Jurkat, Clone E6-1 (cell line): ENCODE data around the gene SIGLEC1.

Experiments used
- DNase-seq: peaks from one replicate; pipeline ENCODE4 v3.0.0-alpha.2; 2011; ENCODE audit warnings: low read depth, low spot score
- H3K4me3 ChIP-seq: 2 replicates; pipeline ENCODE4 v1.5.1; 2011; ENCODE audit warnings: mild to moderate bottlenecking, low read length, control low read depth, moderate library complexity

Gene SIGLEC1

GRCh38 chr20:3706774-3707507, 5.5 kb downstream of the SIGLEC1 start:
- no peak for DNase-seq
- no peak overlapping the region for H3K4me3 ChIP-seq

GRCh38 chr20:3705970-3706739, 6.2 kb downstream of the SIGLEC1 start:
- DNase-seq: no peak
- H3K4me3 ChIP-seq: no peak overlapping the region

- no peak overlapping the region for H3K4me3 ChIP-seq
- no peak for DNase-seq
Observed at GRCh38 chr20:3705491-3705969, 6.9 kb downstream of the SIGLEC1 start.

GRCh38 chr20:3704087-3704486, 8.3 kb downstream of the SIGLEC1 start:
- DNase-seq: no peak
- no peak overlapping the region for H3K4me3 ChIP-seq

GRCh38 chr20:3702611-3703391, 9.6 kb downstream of the SIGLEC1 start:
- DNase-seq: no peak
- H3K4me3 ChIP-seq: no peak overlapping the region

- no peak for DNase-seq
- no peak overlapping the region for H3K4me3 ChIP-seq
Observed at GRCh38 chr20:3701061-3701998, 11.1 kb downstream of the SIGLEC1 start.

- no peak overlapping the region for H3K4me3 ChIP-seq
- DNase-seq: no peak
Observed at GRCh38 chr20:3699037-3699436, 13.4 kb downstream of the SIGLEC1 start.

GRCh38 chr20:3698591-3699001, 13.8 kb downstream of the SIGLEC1 start:
- DNase-seq: no peak
- H3K4me3 ChIP-seq: no peak overlapping the region

GRCh38 chr20:3697588-3698305, 14.7 kb downstream of the SIGLEC1 start:
- no peak overlapping the region for H3K4me3 ChIP-seq
- no peak for DNase-seq

- H3K4me3 ChIP-seq: no peak overlapping the region
- DNase-seq: no peak
Observed at GRCh38 chr20:3696745-3697587, 15.4 kb downstream of the SIGLEC1 start.

GRCh38 chr20:3696200-3696599, 16.2 kb downstream of the SIGLEC1 start:
- DNase-seq: no peak
- H3K4me3 ChIP-seq: no peak overlapping the region

- DNase-seq: no peak
- no peak overlapping the region for H3K4me3 ChIP-seq
Observed at GRCh38 chr20:3694864-3695263, 17.5 kb downstream of the SIGLEC1 start.

GRCh38 chr20:3693376-3693775, 19.0 kb downstream of the SIGLEC1 start:
- DNase-seq: no peak
- no peak overlapping the region for H3K4me3 ChIP-seq

- DNase-seq: no peak
Observed at GRCh38 chr20:3692706-3693294, 19.6 kb downstream of the SIGLEC1 start.

GRCh38 chr20:3691897-3692296, 20.5 kb downstream of the SIGLEC1 start:
- no peak overlapping the region for H3K4me3 ChIP-seq
- DNase-seq: no peak

More at GRCh38 chr20:3692706-3693294, 19.6 kb downstream of the SIGLEC1 start:
- no peak overlapping the region for H3K4me3 ChIP-seq

- H3K4me3 ChIP-seq: no peak overlapping the region
- no peak for DNase-seq
Observed at GRCh38 chr20:3691306-3691705, 21.1 kb downstream of the SIGLEC1 start.

- DNase-seq: no peak
- H3K4me3 ChIP-seq: no peak overlapping the region
Observed at GRCh38 chr20:3690413-3690812, 22.0 kb downstream of the SIGLEC1 start.
